ENCODE data around the gene TMEM198.

Gene TMEM198

DNA sequence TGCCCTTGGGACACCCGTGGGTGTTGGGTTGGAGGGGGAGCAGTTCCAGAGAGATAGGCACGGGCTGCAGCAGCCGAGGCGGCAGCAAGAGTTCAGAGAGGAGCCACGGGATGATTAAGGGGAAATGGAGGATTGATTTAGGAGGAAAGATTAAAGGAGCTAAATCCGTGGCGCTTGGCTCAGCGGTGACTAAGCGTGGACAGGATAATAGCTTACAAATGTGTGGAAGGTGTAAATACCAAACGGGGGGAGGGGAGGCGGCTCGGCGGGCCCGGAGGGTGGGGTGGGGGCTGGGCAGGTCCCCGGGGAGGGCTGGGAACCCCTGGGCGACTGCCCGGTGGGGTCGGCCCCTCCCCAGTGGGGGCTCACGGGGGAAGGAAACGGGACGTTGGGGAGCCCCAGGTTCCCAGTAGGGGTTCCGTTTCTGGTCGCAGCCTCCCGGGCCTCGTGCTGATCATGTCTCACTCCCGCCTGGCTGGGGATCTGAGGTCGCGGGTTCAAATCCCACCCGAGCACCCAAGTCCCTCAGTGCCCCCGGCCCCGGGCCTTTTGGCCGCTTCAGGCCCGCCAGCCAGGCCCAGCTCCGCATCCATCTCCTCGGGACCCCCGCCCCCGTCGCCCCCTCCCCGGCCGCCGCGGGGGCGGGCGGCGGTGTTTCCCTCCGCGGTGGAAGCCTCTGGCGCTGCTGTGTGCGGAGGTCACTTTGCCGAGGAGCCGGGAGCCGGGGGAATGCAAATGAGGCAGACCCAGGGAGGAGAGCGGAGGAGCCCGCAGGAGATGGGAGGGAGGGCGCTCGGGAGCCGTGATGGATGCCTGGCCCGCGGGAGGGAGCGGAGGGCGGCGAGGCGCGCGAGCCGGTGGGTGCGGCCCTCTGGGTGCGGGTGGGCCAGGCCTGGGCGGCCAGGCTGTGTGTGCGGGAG lies 21.5 kb upstream of the TMEM198 start:
- DNase-seq (ENCODE audit: low spot score): no peak
- TF ChIP-seq, protein P1, sequence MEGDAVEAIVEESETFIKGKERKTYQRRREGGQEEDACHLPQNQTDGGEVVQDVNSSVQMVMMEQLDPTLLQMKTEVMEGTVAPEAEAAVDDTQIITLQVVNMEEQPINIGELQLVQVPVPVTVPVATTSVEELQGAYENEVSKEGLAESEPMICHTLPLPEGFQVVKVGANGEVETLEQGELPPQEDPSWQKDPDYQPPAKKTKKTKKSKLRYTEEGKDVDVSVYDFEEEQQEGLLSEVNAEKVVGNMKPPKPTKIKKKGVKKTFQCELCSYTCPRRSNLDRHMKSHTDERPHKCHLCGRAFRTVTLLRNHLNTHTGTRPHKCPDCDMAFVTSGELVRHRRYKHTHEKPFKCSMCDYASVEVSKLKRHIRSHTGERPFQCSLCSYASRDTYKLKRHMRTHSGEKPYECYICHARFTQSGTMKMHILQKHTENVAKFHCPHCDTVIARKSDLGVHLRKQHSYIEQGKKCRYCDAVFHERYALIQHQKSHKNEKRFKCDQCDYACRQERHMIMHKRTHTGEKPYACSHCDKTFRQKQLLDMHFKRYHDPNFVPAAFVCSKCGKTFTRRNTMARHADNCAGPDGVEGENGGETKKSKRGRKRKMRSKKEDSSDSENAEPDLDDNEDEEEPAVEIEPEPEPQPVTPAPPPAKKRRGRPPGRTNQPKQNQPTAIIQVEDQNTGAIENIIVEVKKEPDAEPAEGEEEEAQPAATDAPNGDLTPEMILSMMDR (IDR thresholded peaks at IDR 0.05; ENCODE audit: extremely low read depth, missing control alignments): no peak

DNA sequence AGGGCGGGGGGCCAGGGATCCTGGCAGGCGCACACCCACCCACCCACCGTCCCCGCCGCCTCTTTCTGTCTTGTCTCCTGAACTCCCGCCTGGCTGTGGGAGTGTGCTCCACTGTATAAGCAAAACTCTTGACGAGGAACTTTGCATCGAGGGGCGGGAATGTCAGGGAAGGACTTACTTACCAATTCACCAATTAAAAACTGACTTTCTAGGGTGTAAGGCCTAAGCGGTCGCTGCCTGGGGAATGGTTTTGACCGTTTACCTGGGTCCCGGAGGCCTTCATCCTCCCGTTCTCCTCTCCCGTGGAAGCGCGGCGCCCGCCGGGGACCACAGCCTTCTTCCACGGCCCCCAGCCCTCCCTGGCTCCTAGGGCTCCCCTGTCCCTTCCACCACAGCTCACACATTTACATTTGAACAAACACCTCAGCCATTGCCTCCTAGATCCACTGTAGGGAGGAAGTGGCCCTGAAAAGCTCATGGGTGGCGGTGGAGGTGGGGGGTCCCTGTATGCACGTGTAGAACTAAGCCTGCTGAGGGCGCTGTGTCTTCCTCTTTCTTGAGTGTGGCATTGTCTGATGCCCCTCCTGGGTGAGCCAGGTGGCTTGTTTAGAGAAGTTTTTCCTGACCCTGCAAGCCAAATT lies 20.7 kb upstream of the TMEM198 start:
- TF ChIP-seq, protein P1 (IDR thresholded peaks at IDR 0.05; ENCODE audit: extremely low read depth, missing control alignments): no peak
- no peak for DNase-seq (ENCODE audit: low spot score)

- DNase-seq (ENCODE audit: low spot score): no peak
- TF ChIP-seq, protein P1 (IDR thresholded peaks at IDR 0.05; ENCODE audit: extremely low read depth, missing control alignments): no peak
Measured at GRCh38 chr2:219524817-219525216, 19.0 kb upstream of the TMEM198 start.

GRCh38 chr2:219525533-219526232 lies 18.1 kb upstream of the TMEM198 start:
- DNase-seq (ENCODE audit: low spot score): no peak

DNA sequence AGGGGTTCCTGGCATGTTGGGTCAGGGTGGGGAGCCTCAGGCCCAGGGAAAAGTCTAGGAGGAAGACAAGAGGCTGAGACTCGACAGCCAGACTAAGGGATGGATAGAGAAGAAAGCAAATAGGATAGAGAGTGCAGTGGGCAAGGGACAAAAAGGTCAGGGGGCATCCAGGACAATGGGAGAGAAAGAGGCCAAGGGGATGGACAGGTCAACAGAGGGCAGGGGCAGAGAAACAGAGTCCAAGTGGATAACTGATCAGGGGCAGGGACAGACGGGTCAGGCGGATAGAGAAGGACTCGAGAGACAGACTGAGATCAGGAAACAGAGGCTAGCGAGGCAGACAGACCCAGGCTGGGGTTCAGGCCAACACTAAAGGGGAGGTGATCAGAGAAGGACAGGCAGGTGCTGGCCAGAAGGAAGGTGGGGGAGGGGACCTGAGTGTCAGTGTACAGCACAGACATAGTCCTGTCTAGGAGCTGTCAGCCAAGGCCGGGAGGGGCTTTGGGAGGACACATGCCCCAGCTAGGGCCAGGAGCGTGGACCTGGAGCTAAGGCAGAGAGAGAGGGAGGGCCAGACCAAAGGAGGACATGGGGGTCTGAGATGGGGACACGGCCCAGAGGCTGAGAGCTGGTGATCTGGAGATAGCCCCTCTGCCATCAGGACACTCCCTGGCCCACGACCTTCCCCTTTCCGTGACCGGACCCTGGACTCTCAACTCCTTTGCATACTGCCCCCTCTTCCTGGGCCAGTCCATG lies 17.3 kb upstream of the TMEM198 start:
- TF ChIP-seq, protein P1 (IDR thresholded peaks at IDR 0.05; ENCODE audit: extremely low read depth, missing control alignments): no peak
- DNase-seq (ENCODE audit: low spot score): no peak

More at GRCh38 chr2:219525533-219526232, 18.1 kb upstream of the TMEM198 start:
- TF ChIP-seq, protein P1 (IDR thresholded peaks at IDR 0.05; ENCODE audit: extremely low read depth, missing control alignments): no peak

DNA sequence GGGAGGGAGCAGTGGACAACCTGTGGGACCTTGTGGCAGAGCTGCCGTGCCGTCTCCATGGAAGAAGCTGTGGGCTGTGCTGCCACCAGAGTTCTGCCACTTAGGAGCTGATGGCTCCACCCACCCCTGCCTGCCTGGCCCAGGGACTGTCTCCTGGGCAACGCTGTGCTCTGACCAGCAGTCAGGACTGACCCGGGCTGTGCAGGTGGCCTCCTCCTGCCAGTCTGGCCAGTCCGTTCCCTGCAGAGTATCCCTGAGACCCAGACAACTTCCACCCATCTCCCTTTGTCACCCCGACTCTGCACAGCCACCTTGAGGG lies 16.8 kb upstream of the TMEM198 start:
- TF ChIP-seq, protein P1 (IDR thresholded peaks at IDR 0.05; ENCODE audit: extremely low read depth, missing control alignments): no peak
- DNase-seq (ENCODE audit: low spot score): no peak

Measured in GM20000 (cell line).